KOPT-K1 (cell line): ENCODE data around the gene PSMG3.

Source experiments
- H3K27ac ChIP-seq: fragments of 200-600 bp; sonication (generic); 2 replicates; pipeline ENCODE4 v1.5.1; 2016; ENCODE audit warnings: antibody characterized with exemption, mild to moderate bottlenecking, low read depth, low read length; ENCODE audit not compliant: poor library complexity, severe bottlenecking
- H3K36me3 ChIP-seq: fragments of 200-600 bp; sonication (generic); 2 replicates; pipeline ENCODE4 v1.5.1; 2017; ENCODE audit warnings: antibody characterized with exemption, mild to moderate bottlenecking, low read length, moderate library complexity; ENCODE audit not compliant: insufficient read depth
- H3K9me3 ChIP-seq: fragments of 200-600 bp; sonication (generic); 2 replicates; pipeline ENCODE4 v1.5.1; 2017; ENCODE audit warnings: antibody characterized with exemption, low read length, mild to moderate bottlenecking; ENCODE audit not compliant: insufficient read depth, poor library complexity, severe bottlenecking

The PSMG3 gene, protein sequence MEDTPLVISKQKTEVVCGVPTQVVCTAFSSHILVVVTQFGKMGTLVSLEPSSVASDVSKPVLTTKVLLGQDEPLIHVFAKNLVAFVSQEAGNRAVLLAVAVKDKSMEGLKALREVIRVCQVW

DNA sequence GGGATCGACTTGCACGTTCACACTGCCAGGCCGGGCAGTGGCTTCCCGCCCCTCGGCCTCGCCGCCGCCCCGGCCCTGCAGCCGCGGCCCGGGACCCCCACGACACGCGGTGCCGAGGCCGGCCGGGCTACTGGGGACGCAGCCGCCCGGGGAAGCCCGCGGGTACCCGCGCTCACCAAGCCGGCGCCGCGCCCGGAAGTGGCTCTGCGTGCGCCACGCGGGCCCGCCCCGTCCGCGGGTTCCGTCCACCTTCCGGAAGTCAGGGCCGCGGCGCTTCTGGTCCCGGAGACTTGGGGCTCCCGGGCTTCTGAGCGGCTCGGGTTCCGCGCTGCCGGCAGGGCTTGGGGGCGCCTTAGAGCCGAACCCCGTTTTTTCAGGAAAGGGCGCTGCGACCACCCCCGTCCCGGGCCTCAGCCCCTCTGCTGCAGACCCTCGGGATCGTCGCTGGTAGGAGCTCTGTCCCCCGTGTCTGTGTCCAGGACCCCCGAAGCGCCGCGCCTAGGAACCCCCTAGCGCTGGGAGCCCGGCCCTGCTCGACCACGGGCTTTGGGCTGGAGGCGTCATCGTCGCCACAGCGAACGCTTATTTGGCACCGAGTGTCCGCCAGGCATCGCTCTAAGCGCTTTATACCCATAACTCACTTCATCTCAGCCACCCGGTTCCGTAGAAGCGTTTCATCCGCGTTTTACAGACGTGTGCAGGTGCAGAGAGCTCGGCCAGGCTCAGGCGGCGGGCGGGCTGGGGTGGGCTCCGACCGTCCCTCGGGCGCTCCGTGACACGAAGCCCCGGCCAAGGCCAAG, at the start of gene PSMG3:
Gene PSMG3 (minus strand): TSS at position 200 of the 800 bp plus-strand sequence. CDS start 693 bp downstream, outside the sequence.
- Histone ChIP-seq H3K36me3 (peaks cover 31% of the 10 kb centered on the region), H3K27ac (peak within 1 kb of the TSS; percentile 91), H3K9me3 (no peaks in the 10 kb centered on the region)

DNA sequence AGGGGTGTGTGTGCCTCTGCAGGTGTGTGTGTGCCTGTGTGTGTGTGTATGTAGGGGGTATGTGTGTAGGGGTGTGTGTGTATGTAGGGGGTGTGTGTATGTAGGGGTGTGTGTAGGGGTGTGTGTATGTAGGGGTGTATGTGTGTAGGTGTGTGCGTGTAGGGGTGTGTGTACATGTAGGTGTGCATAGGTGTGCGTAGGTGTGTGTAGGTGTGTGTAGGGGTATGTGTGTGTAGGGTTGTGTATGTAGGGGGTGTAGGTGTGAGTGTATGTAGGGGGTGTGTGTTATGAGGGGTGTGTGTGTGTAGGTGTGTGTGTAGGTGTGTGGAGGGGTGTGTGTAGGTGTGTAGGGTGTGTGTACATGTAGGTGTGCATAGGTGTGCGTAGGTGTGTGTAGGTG, 48.6 kb upstream of the PSMG3 start:
- Histone ChIP-seq H3K36me3 (no peaks in the 10 kb centered on the region), H3K9me3 (no peaks in the 10 kb centered on the region)

DNA sequence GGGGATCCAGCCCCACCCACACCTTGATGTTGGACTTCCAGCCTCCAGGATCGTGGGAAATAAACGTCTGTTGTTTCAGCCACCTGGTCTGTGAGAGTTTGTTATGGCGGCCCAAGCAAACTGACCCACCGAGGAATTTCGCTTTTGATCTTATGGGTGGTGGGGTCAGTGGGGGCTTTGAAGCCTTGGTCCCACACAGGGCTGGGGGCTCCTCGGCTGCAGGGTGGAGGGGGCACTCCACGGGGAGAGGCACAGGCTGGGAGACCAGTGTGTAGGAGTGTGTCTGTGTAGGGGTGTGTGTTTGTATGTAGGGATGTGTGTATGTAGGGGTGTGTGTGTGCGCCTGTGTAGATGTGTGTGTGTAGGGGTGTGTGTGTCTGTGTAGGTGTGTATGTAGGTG, 48.1 kb upstream of the PSMG3 start:
- Histone ChIP-seq H3K27ac (no peak overlapping the region), H3K36me3 (no peaks in the 10 kb centered on the region), H3K9me3 (no peaks in the 10 kb centered on the region)

More for the DNA sequence above, 48.6 kb upstream of the PSMG3 start:
- H3K27ac ChIP-seq, result no peak overlapping the region

DNA sequence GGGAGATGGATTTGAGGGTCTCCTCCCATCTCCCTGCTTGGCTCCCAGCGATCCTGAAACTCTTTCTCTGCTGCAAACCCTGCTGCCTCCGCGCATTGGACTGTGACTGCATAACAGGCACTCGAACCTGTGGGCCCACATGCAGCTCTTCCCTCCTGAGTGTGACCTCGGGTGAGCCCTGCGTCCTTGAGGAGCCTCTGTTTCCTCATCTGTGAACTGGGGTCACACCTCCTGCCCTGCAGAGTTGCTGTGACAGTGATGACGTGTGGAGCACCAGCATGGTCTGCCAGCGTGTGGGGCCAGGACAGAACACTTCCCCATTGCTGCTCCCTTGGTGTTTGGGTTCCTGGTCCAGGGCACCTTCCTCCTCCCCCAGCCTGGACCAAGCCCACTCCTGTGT, 46.9 kb upstream of the PSMG3 start:
- H3K9me3 ChIP-seq, result no peaks in the 10 kb centered on the region
- no peak overlapping the region for H3K27ac ChIP-seq
- H3K36me3 ChIP-seq, result no peaks in the 10 kb centered on the region

DNA sequence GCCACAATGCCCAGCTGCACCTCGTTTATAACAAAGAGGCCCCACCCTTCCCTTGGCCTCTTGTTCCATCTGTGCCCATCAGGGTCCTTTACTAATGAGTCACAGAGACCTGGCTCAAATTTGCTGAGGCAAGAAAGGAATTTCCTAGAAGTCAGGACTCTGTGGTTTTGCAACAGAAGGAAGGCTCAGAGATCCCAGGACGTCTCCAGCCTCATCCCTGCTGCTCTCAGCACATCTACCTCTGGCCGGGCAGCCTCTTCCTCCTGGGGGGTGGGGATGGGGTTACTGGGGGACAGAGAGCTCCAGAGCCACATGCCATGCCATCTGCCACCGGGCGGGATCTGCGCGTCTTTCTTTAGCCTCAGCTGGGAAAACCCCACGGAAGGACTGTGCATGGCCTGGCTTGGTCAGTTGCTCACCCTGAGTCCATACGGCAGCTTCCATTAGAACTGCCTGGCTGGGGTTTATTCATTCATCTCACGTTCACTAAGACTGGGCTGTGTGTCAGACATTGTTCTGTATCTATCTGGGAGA, 41.9 kb upstream of the PSMG3 start:
- H3K27ac ChIP-seq, result no peak overlapping the region
- no peaks in the 10 kb centered on the region for H3K9me3 ChIP-seq
- no peaks in the 10 kb centered on the region for H3K36me3 ChIP-seq

DNA sequence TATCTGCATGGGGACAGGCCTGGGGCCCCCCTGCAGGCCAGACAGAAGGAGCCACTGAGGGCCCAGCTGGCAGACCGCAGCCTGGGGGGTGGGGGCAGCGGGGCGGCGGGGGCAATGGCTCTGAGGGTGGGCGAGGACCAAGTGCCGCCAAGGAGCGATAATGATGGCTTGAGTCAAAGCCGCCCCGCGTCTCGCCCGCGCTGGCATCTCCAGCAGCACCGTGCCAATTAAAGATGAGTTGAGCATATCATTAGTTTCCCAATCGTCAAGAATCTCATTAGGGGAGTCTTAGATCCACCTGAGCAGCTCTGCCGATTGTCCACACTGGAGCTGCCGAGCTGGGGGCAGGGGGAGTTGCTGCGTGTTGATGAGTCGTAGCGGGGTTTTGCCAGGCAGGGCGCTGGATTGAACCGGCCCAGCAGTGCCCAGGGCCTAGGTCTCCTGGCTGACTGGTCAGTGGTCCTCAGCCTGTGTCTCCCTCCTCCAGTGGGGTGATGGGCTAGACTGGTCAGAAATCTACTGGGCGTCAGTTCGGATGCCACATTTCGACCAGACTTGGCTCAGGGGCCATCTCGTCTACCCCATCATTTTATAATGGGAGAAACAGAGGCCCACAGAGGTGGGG, 41.0 kb upstream of the PSMG3 start:
- Histone ChIP-seq H3K9me3 (no peaks in the 10 kb centered on the region), H3K36me3 (no peaks in the 10 kb centered on the region), H3K27ac (no peak overlapping the region)

DNA sequence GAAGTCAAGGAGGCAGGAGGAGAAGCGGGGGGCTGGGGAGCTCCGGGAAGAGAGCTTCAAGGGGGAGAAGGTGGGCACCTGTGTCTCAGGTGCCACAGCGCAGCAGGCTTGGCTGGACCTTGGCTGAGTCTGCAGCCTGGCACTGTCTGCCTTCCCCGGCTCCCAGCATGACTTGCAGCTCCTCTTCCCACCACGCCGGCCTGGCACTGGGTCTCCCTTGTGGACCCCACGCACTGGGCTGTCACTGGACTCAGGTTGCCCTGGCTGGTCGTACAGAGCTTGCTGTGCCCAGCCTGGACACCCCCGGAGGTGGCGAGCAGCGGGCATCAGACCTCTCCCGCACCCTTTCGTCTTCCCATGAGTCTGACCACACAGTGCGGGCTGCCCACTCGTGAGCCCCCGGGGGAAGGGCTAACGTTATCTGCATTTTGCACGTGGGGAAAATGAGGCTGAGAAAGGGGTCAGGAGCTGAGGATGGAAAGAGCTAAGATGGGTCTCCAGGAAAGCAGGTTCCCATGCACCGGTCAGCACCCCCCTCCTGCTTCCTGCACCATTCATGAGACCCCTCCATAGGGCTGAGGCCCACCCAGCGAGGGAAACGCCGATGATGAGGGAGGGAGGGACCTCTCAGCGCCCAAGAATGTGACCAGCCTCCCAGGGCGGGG, 40.3 kb upstream of the PSMG3 start:
- no peaks in the 10 kb centered on the region for H3K9me3 ChIP-seq
- H3K27ac ChIP-seq, result no peak overlapping the region
- H3K36me3 ChIP-seq, result no peaks in the 10 kb centered on the region

DNA sequence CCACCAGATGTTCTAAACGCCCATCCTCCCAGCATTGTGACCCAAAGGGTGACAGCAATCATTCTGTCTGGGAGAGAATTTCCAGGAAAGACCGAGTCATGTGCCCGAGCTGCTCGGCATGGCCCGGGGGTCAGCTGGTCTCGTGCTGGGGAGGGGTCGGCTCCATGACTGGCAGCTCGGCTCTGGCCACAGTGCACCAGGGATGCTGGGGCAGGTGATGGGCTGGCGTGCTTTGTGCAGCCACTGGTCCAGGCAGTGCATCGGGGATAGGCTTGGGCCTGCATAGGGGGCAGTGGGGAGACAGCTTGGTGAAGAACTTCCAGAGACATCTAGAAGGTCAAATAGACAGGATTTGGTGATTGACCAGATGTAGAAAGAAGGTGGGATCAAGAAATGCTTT, 39.2 kb upstream of the PSMG3 start:
- Histone ChIP-seq H3K36me3 (no peaks in the 10 kb centered on the region), H3K27ac (no peak overlapping the region), H3K9me3 (no peaks in the 10 kb centered on the region)

DNA sequence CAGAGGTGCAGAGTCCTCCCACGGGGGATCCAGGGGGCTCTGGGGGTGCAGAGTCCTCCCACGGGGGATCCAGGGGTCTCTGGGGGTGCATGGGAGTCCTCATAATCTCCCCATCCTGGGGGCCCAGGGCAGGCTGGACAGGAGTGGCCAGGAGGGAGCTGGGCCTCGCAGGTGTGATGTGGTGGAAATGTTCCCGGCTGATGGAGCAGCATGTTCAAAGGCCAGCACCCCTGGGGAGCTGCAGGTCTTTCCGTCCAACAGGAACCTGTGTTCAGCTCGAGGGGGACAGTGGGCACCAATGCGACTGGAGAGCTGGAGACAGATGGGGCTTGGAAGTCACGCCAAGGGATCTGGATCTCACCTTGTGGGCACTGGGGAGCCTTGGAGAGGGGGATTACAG, 38.5 kb upstream of the PSMG3 start:
- Histone ChIP-seq H3K36me3 (no peaks in the 10 kb centered on the region), H3K9me3 (no peaks in the 10 kb centered on the region), H3K27ac (peak overlapping the region; percentile 44)

DNA sequence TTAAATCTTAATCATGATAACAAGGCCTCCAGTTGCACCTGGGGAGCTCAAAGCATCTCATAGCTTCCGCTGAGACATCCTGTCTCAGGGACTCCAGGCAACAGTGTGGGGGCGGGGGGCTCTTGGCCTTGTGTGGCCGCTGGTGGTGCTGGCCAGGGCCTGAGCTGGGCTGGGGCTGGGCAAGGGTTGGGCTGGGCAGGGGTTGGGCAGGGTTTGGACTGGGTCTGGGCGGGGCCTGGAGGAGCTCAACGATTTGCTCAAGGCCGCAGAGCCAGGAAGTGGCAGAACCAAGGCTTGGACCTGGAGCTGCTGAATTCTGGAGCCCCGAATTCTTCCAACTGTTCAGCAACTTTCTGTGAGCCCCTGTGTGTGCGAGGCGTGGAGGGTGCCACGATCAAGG, 37.9 kb upstream of the PSMG3 start:
- Histone ChIP-seq H3K36me3 (no peaks in the 10 kb centered on the region), H3K27ac (peak overlapping the region; percentile 44), H3K9me3 (no peaks in the 10 kb centered on the region)

DNA sequence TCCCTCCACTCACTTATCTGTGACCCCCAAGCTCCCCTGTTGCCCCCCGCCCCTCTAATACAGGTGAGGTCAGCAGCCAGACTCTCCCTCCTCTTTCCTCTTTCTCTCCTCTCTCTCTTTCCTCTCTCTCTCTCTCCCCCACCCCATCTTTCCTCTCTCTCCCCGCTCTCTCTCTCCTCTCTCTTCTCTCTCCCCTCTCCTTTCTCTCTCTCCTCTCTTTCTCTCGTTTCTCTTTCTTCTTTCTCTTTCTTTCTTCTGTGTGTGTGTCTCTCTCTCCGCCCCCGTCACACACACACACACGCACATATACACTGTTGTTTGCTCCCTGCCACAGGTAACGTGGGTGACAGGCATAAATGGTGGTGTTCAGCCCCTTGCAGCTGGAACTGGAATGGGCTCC, 37.2 kb upstream of the PSMG3 start:
- H3K36me3 ChIP-seq, result no peaks in the 10 kb centered on the region
- no peaks in the 10 kb centered on the region for H3K9me3 ChIP-seq
- H3K27ac ChIP-seq, result peak overlapping the region; percentile 44

DNA sequence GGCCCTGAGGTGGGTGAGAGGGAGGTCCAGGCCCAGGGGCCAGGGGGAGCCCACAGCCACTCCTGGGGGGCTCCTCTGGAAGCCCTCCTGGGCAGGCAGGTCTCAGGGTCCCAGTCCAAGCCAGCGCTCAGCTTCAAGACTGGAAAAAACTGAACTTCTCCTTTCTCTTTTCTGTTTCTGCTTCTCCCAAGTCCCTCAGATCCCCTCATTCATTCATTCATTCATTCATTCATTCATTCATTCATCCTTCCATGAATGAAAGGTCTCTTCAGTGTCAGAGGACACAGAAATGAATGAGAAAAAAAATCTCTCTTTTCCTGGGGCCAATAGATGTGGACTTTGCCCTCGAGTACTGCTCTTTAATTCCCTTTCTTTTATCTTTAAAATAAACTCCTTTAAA, 34.6 kb upstream of the PSMG3 start:
- Histone ChIP-seq H3K9me3 (no peaks in the 10 kb centered on the region), H3K27ac (no peak overlapping the region), H3K36me3 (no peaks in the 10 kb centered on the region)

DNA sequence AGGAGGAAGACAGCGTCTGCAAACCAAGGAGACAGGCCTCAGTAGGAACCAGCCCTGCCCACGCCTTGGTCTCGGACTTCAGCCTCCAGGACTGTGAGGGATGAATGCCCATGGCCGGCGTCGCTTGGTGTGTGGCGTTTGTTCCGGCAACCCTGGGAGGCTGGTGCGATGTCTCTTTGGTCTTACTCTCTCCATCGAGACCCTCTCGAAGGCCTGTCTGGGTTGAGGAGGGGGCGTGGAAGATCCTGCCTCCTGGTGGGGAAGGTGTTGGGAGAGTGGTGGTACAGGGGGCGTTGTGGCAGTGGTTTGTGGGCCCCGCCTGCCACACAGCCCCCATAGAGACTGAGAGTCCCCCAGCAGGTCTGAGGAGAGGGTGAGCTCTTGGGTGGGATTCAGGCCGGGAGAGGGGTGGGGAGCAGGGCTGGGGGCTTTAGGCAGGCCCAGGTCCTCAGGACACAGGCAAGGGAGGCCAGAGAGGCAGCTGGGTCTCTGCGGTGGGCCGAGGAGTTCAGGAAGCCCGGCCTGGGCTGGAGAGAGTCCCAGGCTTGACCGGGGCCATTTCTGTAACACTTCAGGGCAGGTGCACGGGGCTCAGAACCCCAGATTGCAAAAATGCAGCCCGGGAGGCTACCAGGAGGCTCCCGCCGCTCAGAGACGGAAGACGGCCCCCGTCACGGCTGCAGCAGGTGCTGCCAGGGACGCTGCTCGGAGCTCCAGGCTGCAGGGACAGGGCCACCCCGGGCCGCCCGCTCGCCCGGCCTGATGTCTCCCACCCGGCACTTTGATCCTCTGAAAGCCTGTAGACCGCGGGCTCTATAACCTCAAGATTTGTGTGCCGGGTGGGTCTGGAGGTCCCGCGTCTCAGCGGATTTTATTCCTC, 33.8 kb upstream of the PSMG3 start:
- Histone ChIP-seq H3K27ac (no peak overlapping the region), H3K9me3 (no peaks in the 10 kb centered on the region), H3K36me3 (no peaks in the 10 kb centered on the region)

DNA sequence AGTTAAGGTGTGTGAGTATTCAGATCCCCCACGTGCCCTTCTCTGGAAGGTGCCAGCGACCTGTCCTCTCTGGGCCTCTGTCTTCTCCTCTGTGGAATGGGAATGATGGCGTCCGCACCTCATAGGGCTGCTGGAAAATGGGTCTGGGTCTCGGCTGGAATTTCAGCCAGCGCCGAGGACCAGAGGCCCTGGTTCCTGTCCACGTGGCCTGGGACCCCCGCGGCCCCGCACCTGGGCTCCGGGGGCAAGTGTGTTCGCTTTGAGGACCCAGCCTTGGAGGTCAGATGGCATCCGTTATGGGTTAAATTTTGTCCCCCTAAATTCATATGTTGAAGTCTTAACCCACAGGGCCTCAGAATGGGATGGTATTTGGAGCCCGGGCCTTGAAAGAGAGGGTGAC, 32.6 kb upstream of the PSMG3 start:
- Histone ChIP-seq H3K36me3 (no peaks in the 10 kb centered on the region), H3K9me3 (no peaks in the 10 kb centered on the region), H3K27ac (no peak overlapping the region)
